AG04449 (cell line): Measurements from ENCODE around the gene TENM3.

ENCODE experiments used
- CTCF ChIA-PET: fragments of 350-600 bp; formaldehyde crosslinking; extraction: SDS; loops from one replicate; lab custom pipeline; 2021; ENCODE audit warnings: antibody characterized with exemption; lab: Yijun Ruan, JAX
- POLR2A ChIA-PET: fragments of 400-600, 350-600 bp; formaldehyde crosslinking; extraction: SDS; loops from one replicate; lab custom pipeline; 2020; ENCODE audit warnings: antibody characterized with exemption, inconsistent platforms; lab: Yijun Ruan, JAX
- DNase-seq: peaks from one replicate; pipeline ENCODE4 v3.0.0-alpha.2; 2010; ENCODE audit warnings: low read depth, low spot score
- H3K4me3 ChIP-seq: 2 replicates; pipeline ENCODE4 v1.5.1; 2011; ENCODE audit warnings: low read depth, mild to moderate bottlenecking, control low read depth, low read length
- TF ChIP-seq, protein P1 (sequence below): IDR thresholded peaks from one replicate; pipeline ENCODE4 v1.5.1; 2011; ENCODE audit warnings: mild to moderate bottlenecking, moderate library complexity, low read length, control low read depth, inconsistent platforms; ENCODE audit not compliant: insufficient read depth; ENCODE audit errors: missing control alignments

The TENM3 gene

DNA sequence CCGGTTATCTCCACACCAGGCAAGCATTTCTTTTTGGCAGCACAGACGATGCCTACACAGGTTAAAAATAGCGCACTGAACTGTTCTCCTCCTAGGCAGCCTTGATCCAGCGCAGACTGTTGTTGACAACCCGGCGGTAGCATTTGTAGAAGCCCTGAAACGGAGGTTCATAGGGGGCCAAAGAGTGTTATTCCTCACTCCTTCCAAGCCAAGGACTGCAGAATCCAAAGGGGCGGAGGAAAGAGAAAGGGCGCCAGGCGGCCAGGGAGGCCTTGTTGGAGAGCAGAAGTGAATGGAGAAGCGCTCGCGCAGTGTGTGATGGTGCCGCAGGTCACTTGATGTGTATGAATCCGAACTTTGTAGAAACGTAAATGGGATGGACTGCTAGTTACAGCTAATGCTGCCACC, 82.7 kb downstream of the TENM3 start:
- ChIA-PET CTCF (interaction anchor here (1.1 kb wide), 1 partner anchor 18 kb away, joined by 3 read pairs; no protein-coding TSS in a partner anchor), POLR2A (no interaction called here)
- TF ChIP-seq, protein P1, sequence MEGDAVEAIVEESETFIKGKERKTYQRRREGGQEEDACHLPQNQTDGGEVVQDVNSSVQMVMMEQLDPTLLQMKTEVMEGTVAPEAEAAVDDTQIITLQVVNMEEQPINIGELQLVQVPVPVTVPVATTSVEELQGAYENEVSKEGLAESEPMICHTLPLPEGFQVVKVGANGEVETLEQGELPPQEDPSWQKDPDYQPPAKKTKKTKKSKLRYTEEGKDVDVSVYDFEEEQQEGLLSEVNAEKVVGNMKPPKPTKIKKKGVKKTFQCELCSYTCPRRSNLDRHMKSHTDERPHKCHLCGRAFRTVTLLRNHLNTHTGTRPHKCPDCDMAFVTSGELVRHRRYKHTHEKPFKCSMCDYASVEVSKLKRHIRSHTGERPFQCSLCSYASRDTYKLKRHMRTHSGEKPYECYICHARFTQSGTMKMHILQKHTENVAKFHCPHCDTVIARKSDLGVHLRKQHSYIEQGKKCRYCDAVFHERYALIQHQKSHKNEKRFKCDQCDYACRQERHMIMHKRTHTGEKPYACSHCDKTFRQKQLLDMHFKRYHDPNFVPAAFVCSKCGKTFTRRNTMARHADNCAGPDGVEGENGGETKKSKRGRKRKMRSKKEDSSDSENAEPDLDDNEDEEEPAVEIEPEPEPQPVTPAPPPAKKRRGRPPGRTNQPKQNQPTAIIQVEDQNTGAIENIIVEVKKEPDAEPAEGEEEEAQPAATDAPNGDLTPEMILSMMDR, result no peak
- no peak overlapping the region for H3K4me3 ChIP-seq
- DNase-seq, result no peak

DNA sequence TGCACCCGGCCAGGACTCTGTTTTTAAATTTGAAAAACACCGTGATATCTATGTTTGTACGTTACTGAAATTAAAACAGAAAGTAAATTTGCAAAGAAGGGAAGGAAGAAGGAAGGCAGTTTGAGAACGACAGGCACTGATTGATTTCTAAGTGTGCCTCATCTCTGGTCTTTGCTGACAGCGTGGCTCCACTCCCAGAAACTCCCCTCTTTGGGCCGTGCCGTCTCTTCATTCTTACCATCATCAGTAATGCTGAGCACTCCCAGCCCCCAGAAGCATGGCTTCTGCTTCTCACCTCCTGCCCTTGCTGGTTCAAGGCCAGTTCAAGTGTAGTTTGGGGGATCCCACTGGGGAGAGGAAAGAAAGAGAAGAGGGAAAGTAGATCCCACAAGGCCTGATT, 85.3 kb downstream of the TENM3 start:
- CTCF ChIA-PET, result no interaction called here
- POLR2A ChIA-PET, result no interaction called here
- TF ChIP-seq, protein P1, result no peak

DNA sequence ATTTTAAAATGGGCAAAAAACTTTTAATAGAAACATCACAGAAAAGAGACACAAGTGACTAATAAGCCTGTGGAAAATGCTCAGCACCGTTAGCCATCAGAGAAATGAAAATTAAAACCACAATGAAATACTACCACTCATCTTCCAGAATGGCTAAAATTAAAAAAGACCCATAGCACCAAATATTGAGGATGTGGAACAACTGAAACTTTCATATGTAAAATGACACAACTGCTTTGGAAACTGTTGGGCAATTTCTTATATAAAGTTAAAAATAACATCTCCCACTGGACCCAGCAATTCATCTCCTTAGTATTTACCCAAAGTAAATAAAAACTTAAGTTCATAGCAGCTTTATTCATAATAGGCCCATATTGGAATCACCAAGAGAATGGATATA, 94.2 kb downstream of the TENM3 start:
- no peak overlapping the region for H3K4me3 ChIP-seq
- TF ChIP-seq, protein P1, result no peak
- ChIA-PET CTCF (interaction anchor here (0.7 kb wide), 1 partner anchor 17 kb away, joined by 3 read pairs; no protein-coding TSS in a partner anchor), POLR2A (interaction anchor here (0.5 kb wide), 1 partner anchor 495 kb away, joined by 3 read pairs; no protein-coding TSS in a partner anchor)
- no peak for DNase-seq

More for the DNA sequence above, 85.3 kb downstream of the TENM3 start:
- DNase-seq, result no peak
- no peak overlapping the region for H3K4me3 ChIP-seq

DNA sequence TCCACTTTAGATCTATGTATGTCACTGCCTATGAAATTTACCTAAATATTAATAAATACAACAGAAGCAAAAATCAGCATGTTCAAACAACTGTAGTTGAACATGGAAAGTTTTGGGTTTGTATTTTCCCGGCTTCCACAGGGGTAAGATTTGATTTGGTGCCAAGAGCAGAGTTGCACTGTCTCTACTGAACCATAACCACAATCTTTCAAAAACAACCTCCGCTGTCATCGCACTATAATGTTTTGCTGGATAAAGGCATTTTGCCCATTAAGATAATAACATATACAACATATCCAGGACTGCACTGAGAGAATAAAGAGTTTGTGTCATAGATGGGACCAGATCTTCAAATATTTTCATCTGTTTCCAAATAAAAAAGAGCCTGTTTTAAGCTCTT, 94.9 kb downstream of the TENM3 start:
- ChIA-PET POLR2A (no interaction called here), CTCF (no interaction called here)
- no peak overlapping the region for H3K4me3 ChIP-seq
- TF ChIP-seq, protein P1, result no peak
- no peak for DNase-seq

DNA sequence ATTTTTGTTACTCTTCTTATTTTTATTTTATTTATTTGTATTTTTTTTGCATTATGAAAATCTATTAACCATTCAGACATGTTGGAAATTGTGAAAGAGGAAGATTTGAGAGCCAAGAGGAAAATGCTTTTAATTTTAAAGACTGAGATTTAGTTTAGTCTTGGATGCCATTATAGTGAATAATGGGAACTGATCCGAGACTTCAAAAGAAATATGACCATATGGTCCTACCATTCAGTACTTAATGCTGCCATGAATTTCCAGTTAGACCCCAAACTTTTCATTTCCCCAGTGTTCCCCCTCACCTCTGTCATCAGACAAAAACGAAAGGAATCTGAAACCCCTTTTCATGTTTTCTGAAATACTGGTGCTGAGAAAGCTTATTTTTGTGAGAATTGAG, 95.5 kb downstream of the TENM3 start:
- POLR2A ChIA-PET, result no interaction called here
- no peak for DNase-seq
- H3K4me3 ChIP-seq, result no peak overlapping the region
- TF ChIP-seq, protein P1, result no peak
- CTCF ChIA-PET, result no interaction called here

DNA sequence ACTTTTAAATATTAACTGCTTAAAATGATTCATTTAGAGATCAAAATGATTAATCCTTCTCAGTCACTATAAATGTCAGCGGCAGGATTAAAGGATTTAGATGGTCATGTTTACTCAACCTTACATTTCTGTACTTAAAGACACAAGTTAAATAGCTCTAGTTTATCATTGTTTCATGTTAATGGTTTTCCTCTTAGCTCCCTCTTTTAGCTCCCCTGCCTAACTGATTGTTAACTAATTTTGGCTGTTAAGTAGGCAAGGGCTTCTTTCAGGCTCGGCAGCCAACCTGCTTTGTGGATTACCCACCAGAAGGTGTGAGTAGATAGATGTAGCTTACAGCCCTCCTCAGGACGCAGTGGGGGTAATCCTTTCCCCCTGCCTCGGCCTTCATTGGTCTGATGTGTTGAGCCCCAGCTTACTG, 96.0 kb downstream of the TENM3 start:
- ChIA-PET CTCF (interaction anchor here (0.6 kb wide), 1 partner anchor 37 kb away, joined by 3 read pairs; no protein-coding TSS in a partner anchor), POLR2A (no interaction called here)
- DNase-seq, result no peak

More for the DNA sequence above, 96.0 kb downstream of the TENM3 start:
- TF ChIP-seq, protein P1, result no peak
- H3K4me3 ChIP-seq, result no peak overlapping the region
